Kidney (tissue), 14 donors: ENCODE data around the gene PTPRN. TPM values are rescaled to one million over a fixed set of nuclear protein-coding genes. Genes with fewer than 3 reads are reported as not detected.

ENCODE experiments used
- DNase-seq, 5 donors: peaks; one replicate each; pipeline ENCODE4 v3.0.0-alpha.2; 2013 to 2020
- FAIRE-seq: peaks from 2 replicates; lab custom pipeline; 2012; peaks lifted over from hg19 to GRCh38; lab: Jason Lieb, UNC
- H3K27ac ChIP-seq, 2 donors: one replicate each; pipeline ENCODE4 v1.7.0; 2013; ENCODE audit warnings: low read depth in 2 of 2, low read length in 2 of 2, inconsistent platforms in 1 of 2
- H3K27me3 ChIP-seq: one replicate; pipeline ENCODE4 v1.7.1; 2013; ENCODE audit warnings: low read length, inconsistent platforms; ENCODE audit not compliant: control insufficient read depth, insufficient read depth
- H3K36me3 ChIP-seq, 3 donors: one replicate each; pipeline versions ENCODE4 v1.7.0 to v1.7.1; 2013; ENCODE audit warnings: low read length in 3 of 3, control low read depth in 1 of 3, inconsistent platforms in 1 of 3; ENCODE audit not compliant: insufficient read depth in 3 of 3, control insufficient read depth in 2 of 3
- H3K4me1 ChIP-seq, 3 donors: one replicate each; pipeline versions ENCODE4 v1.7.0 to v1.7.1; 2013; ENCODE audit warnings: low read length in 3 of 3, inconsistent platforms in 1 of 3, low read depth in 1 of 3; ENCODE audit not compliant: control insufficient read depth in 2 of 3, insufficient read depth in 2 of 3
- H3K4me3 ChIP-seq, 3 donors: one replicate each; pipeline versions ENCODE4 v1.7.0 to v1.8.1; 2013; ENCODE audit warnings: low read length in 3 of 3, control low read depth in 1 of 3, inconsistent platforms in 1 of 3
- H3K9ac ChIP-seq, 3 donors: one replicate each; pipeline versions ENCODE4 v1.7.0 to v1.7.1; 2013; ENCODE audit warnings: low read length in 3 of 3, control low read depth in 1 of 3, inconsistent platforms in 1 of 3
- H3K9me3 ChIP-seq, 3 donors: one replicate each; pipeline versions ENCODE4 v1.7.0 to v1.7.1; 2013; ENCODE audit warnings: low read length in 3 of 3, control low read depth in 1 of 3, inconsistent platforms in 1 of 3; ENCODE audit not compliant: control insufficient read depth in 2 of 3, insufficient read depth in 1 of 3
- CTCF ChIP-seq: IDR thresholded peaks from 3 replicates; pipeline ENCODE4 v1.5.1; 2012; ENCODE audit warnings: mild to moderate bottlenecking, moderate library complexity, borderline replicate concordance; ENCODE audit not compliant: insufficient read depth; ENCODE audit errors: extremely low read depth
- intact Hi-C: fragments of 100-400 bp; cut with DNase I; formaldehyde crosslinking; loops from one replicate; pipeline ENCODE4 v1.11.1; 2022
- polyA plus RNA-seq: library from polyadenylated mRNA; stranded (reverse); fragments of 350-450 nt; fragmentation: Illumina TruSeq; extraction: RNeasy Lipid Tissue Mini Kit (QIAGEN cat#74804); gene quantifications from one replicate; pipeline ENCODE4 v1.2.3, GENCODE V29; 2014; ENCODE audit warnings: low read depth, low replicate concordance; ENCODE audit not compliant: insufficient read depth
- total RNA-seq: library from RNA; stranded (reverse); fragmentation: NEBNext Ultra II Directional; extraction: Animal tissue kit (Norgen Biotek cat#: 25700); gene quantifications from one replicate; pipeline ENCODE4 v1.2.1, GENCODE V29; 2021
- donor health status: control.
- donor health status: control.
- donor health status: control.
- donor health status: control.
- donor health status: control.
- donor health status: DM: yes; HTN: yes; CAD: no.
- donor health status: Normal renal cell carcinoma (clear cell type).

The PTPRN gene
- total and polyA plus RNA-seq, 2 donors from 2014 or later = not detected

GRCh38 chr2:219246559-219246958, 62.6 kb downstream of the PTPRN start:
- Histone ChIP-seq H3K4me3 (no peak overlapping the region), H3K27ac (peak overlapping the region in 1 of 2 donors; percentile 98), H3K4me1 (peaks cover 6 to 66% (median 51%) of the 10 kb centered on the region in 3 donors), H3K27me3 (no peaks in the 10 kb centered on the region), H3K36me3 (peaks cover 2 to 12% (median 3%) of the 10 kb centered on the region in 3 donors), H3K9ac (no peak overlapping the region), H3K9me3 (no peaks in the 10 kb centered on the region)
- FAIRE-seq (no peak), DNase-seq (peak in 1 of 5 donors; percentile 23)
- TF ChIP-seq CTCF = no peak
- intact Hi-C loops = no loop called here

DNA sequence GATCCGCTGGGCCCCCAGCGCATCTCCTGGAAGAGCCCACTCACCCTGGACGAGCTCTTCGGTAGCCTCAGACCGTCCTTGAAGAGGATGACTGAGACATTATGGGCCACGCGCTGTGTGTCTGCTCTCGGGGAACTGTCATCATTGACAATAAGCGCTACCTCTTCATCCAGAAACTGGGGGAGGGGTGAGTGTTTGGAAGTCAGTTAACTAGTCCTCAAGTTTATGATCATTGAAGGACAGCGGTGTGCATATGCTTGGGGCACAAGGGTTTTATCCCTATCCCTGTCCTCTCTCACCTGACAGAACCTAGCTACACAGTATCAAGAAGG, 63.3 kb downstream of the PTPRN start:
- intact Hi-C loops = no loop called here
- FAIRE-seq (no peak), DNase-seq (peak in 1 of 5 donors; percentile 40)

DNA sequence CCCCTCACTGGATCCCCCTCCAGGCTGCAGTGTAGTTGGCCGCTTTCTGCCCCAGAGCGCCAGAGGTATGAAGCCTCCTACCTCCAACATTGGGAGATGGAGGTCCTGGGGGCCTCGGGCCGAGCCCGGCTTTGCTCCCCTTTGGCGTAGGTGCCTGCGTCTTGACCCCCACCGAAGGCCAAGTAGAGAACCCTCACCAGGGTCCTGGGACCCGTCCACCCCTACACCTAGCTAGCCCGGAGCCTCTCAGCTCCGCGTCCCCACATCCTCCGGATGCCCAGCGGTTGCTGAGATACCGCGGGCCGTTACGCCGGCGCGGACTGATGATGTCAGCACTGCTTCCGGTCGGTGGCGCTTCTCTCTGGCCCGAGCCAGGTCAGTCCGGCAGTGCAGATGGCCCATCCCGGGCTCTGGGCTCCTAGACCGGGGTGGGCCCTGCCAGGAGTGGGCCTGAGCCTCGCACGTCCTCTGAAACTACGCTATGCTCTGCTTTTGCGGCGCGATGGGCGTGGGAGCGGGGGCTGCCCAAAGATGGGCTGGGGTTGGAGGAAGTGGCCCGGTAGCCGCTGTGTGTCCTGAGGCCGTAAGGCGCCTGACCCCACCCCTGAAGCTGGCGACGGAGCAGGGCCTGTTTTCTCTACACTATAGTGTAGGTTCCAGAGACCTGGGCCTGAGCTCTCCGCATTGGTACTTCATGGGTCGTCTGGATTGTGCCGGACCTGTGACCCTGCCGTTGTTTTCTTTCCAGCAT, 63.9 kb downstream of the PTPRN start, which contains the start of the genes GLB1L and STK16:
TSS of gene GLB1L (minus strand) at position 297 of the 751 bp plus-strand sequence. CDS start 1,871 bp downstream, outside the sequence.
TSS of gene STK16 (plus strand) at position 332 of the 751 bp plus-strand sequence. CDS start 521 bp downstream, outside the sequence.
- H3K27me3 ChIP-seq = no peaks in the 10 kb centered on the region

More for the DNA sequence above, 63.3 kb downstream of the PTPRN start:
- Histone ChIP-seq H3K9me3 (no peaks in the 10 kb centered on the region), H3K9ac (peak overlapping the region; percentile 65 to 98 (median 91)), H3K27me3 (no peaks in the 10 kb centered on the region), H3K36me3 (peaks cover 2 to 6% (median 3%) of the 10 kb centered on the region in 3 donors), H3K4me1 (peaks cover 6 to 59% (median 45%) of the 10 kb centered on the region in 3 donors), H3K27ac (peak overlapping the region; percentile 96 to 98), H3K4me3 (peak overlapping the region; percentile 77 to 92 (median 82))
- no peak for TF ChIP-seq CTCF

More for the DNA sequence above, 63.9 kb downstream of the PTPRN start, which contains the start of the genes GLB1L and STK16:
- Histone ChIP-seq H3K27ac (peak within 1 kb of the TSS; percentile 96 to 98), H3K9me3 (no peaks in the 10 kb centered on the region), H3K4me3 (peak within 1 kb of the TSS; percentile 77 to 92 (median 82)), H3K9ac (peak within 1 kb of the TSS; percentile 65 to 98 (median 91)), H3K4me1 (peaks cover 6 to 54% (median 41%) of the 10 kb centered on the region in 3 donors), H3K36me3 (peaks cover 0 to 2% (median 1%) of the 10 kb centered on the region in 3 donors)
- FAIRE-seq = no peak
- TF ChIP-seq CTCF = no peak
- intact Hi-C loops = no loop called here
- DNase-seq = peak; percentile 95 to 98 (median 97)
